Spinal cord (tissue), 10 donors: ENCODE data around the gene AVL9. TPM values are rescaled to one million over a fixed set of nuclear protein-coding genes. Genes with fewer than 3 reads are reported as not detected.
"Not testable (repeated sequence)": the region's sequence is repeated elsewhere in the genome, so short reads cannot be mapped to it uniquely, and the experiment has no call there.

ENCODE experiments used
- DNase-seq, 6 donors: peaks; one replicate each; pipeline versions ENCODE4 v3.0.0 to v3.0.0-alpha.2; 2013 to 2015; ENCODE audit warnings: low spot score in 6 of 6, low read depth in 4 of 6
- H3K27ac ChIP-seq: one replicate; pipeline ENCODE4 v1.5.1; 2013; ENCODE audit warnings: low read depth, low read length, control low read depth
- H3K27me3 ChIP-seq: one replicate; pipeline ENCODE4 v1.6.1; 2013; ENCODE audit warnings: low read length; ENCODE audit not compliant: control insufficient read depth, insufficient read depth
- H3K36me3 ChIP-seq: one replicate; pipeline ENCODE4 v1.6.1; 2013; ENCODE audit warnings: low read length; ENCODE audit not compliant: control insufficient read depth, insufficient read depth
- H3K4me1 ChIP-seq: one replicate; pipeline ENCODE4 v1.6.1; 2013; ENCODE audit warnings: low read length; ENCODE audit not compliant: control insufficient read depth, insufficient read depth
- H3K4me3 ChIP-seq: one replicate; pipeline ENCODE4 v1.5.1; 2013; ENCODE audit warnings: low read depth, low read length, control low read depth
- H3K9me3 ChIP-seq: one replicate; pipeline ENCODE4 v1.6.1; 2013; ENCODE audit warnings: low read length; ENCODE audit not compliant: control insufficient read depth, insufficient read depth
- WGBS: methylation state at CpG from one replicate; pipeline ENCODE4 v1.1.5; 2013; ENCODE audit warnings: missing lambda C conversion rate; ENCODE audit not compliant: insufficient coverage; 5-methylcytosine and 5-hydroxymethylcytosine counted together
- polyA plus RNA-seq, 2 donors: library from polyadenylated mRNA; unstranded; fragments of 120-200 nt; gene quantifications; one replicate each; pipeline ENCODE4 v1.2.1, GENCODE V29; 2013; ENCODE audit not compliant: insufficient read length in 2 of 2
- total RNA-seq, 2 donors: library from RNA; depleted of rRNA in 1 of 2; stranded (reverse); fragments of 120-200 nt in 1 of 2; fragments of >200 nt in 1 of 2; gene quantifications; one replicate each; pipeline versions ENCODE4 v1.2.3 to v1.2.4, GENCODE V29; 2013 to 2014
- donor health status: healthy.

The AVL9 gene
- total and polyA plus RNA-seq, 4 donors = 30.4 to 56.8 (median 33.5) TPM

GRCh38 chr7:32594965-32595490, 99.7 kb downstream of the AVL9 start:
- Histone ChIP-seq H3K4me1 (peaks cover 7% of the 10 kb centered on the region), H3K36me3 (peaks cover 5% of the 10 kb centered on the region), H3K27me3 (no peaks in the 10 kb centered on the region), H3K4me3 (no peak overlapping the region), H3K9me3 (no peaks in the 10 kb centered on the region), H3K27ac (no peak overlapping the region)
- no peak for DNase-seq
- 100% methylated on average over 2 of the region's 5 CpGs for WGBS

GRCh38 chr7:32601196-32601595, 105.9 kb downstream of the AVL9 start:
- H3K9me3 ChIP-seq, H3K27me3 ChIP-seq, H3K4me3 ChIP-seq, DNase-seq, H3K27ac ChIP-seq, H3K4me1 ChIP-seq, H3K36me3 ChIP-seq: not testable (repeated sequence)
- no CpG with 5 or more reads among the region's 4 CpGs for WGBS

GRCh38 chr7:32602470-32602869, 107.2 kb downstream of the AVL9 start:
- H3K36me3 ChIP-seq = no peaks in the 10 kb centered on the region
- no peaks in the 10 kb centered on the region for H3K27me3 ChIP-seq
- no peak overlapping the region for H3K27ac ChIP-seq
- H3K4me3 ChIP-seq = no peak overlapping the region
- H3K9me3 ChIP-seq = no peaks in the 10 kb centered on the region
- WGBS = 87% methylated on average over 2 of the region's 2 CpGs
- DNase-seq = peak in 1 of 6 donors; percentile 29
- no peaks in the 10 kb centered on the region for H3K4me1 ChIP-seq

- not testable (repeated sequence) for H3K9me3 ChIP-seq, H3K4me3 ChIP-seq, DNase-seq, H3K4me1 ChIP-seq, H3K36me3 ChIP-seq, H3K27me3 ChIP-seq, H3K27ac ChIP-seq
- WGBS = 100% methylated on average over 1 of the region's 3 CpGs
Observed at GRCh38 chr7:32603492-32603891, 108.2 kb downstream of the AVL9 start.

- H3K4me3 ChIP-seq, H3K27me3 ChIP-seq, H3K27ac ChIP-seq, H3K4me1 ChIP-seq, DNase-seq, H3K9me3 ChIP-seq, H3K36me3 ChIP-seq: not testable (repeated sequence)
- 60% methylated on average over 2 of the region's 7 CpGs for WGBS
Observed at GRCh38 chr7:32604047-32604446, 108.8 kb downstream of the AVL9 start.

GRCh38 chr7:32605032-32605431, 109.7 kb downstream of the AVL9 start:
- H3K9me3 ChIP-seq = no peaks in the 10 kb centered on the region
- H3K27ac ChIP-seq = no peak overlapping the region
- H3K4me3 ChIP-seq = no peak overlapping the region
- H3K27me3 ChIP-seq = no peaks in the 10 kb centered on the region
- DNase-seq = no peak
- no peaks in the 10 kb centered on the region for H3K36me3 ChIP-seq
- no peaks in the 10 kb centered on the region for H3K4me1 ChIP-seq

- Histone ChIP-seq H3K4me1 (no peaks in the 10 kb centered on the region), H3K27ac (no peak overlapping the region)
- 75% methylated on average over 1 of the region's 4 CpGs for WGBS
Observed at GRCh38 chr7:32609463-32609862, 114.2 kb downstream of the AVL9 start.

GRCh38 chr7:32611201-32612099, 116.2 kb downstream of the AVL9 start:
- DNase-seq = peak in 3 of 6 donors; percentile 34 to 80 (median 41)

More at GRCh38 chr7:32609463-32609862, 114.2 kb downstream of the AVL9 start:
- Histone ChIP-seq H3K36me3 (no peaks in the 10 kb centered on the region), H3K4me3 (no peak overlapping the region), H3K27me3 (no peaks in the 10 kb centered on the region), H3K9me3 (no peaks in the 10 kb centered on the region)
- DNase-seq = no peak

GRCh38 chr7:32616625-32617024, 121.3 kb downstream of the AVL9 start:
- WGBS = no CpG with 5 or more reads among the region's 1 CpG
- Histone ChIP-seq H3K36me3 (no peaks in the 10 kb centered on the region), H3K4me1 (no peaks in the 10 kb centered on the region), H3K27ac (no peak overlapping the region), H3K9me3 (no peaks in the 10 kb centered on the region), H3K4me3 (no peak overlapping the region), H3K27me3 (no peaks in the 10 kb centered on the region)
- DNase-seq = peak in 1 of 6 donors; percentile 38

More at GRCh38 chr7:32611201-32612099, 116.2 kb downstream of the AVL9 start:
- Histone ChIP-seq H3K4me1 (no peaks in the 10 kb centered on the region), H3K36me3 (no peaks in the 10 kb centered on the region), H3K27ac (peak overlapping the region; percentile 78), H3K9me3 (no peaks in the 10 kb centered on the region), H3K4me3 (no peak overlapping the region), H3K27me3 (no peaks in the 10 kb centered on the region)
- WGBS = 45% methylated on average over 3 of the region's 5 CpGs

GRCh38 chr7:32618470-32618869, 123.2 kb downstream of the AVL9 start:
- no peak overlapping the region for H3K27ac ChIP-seq
- no CpG with 5 or more reads among the region's 2 CpGs for WGBS
- H3K4me3 ChIP-seq = no peak overlapping the region
- no peaks in the 10 kb centered on the region for H3K36me3 ChIP-seq
- H3K9me3 ChIP-seq = no peaks in the 10 kb centered on the region
- H3K4me1 ChIP-seq = no peaks in the 10 kb centered on the region
- no peak for DNase-seq
- H3K27me3 ChIP-seq = no peaks in the 10 kb centered on the region
